Measurements from ENCODE around the gene MAMSTR. TPM values are rescaled to one million over a fixed set of nuclear protein-coding genes. Genes with fewer than 3 reads are reported as not detected.
"Not testable (repeated sequence)": the region's sequence is repeated elsewhere in the genome, so short reads cannot be mapped to it uniquely, and the experiment has no call there.

MAMSTR gene
- total RNA-seq, 3 donors from 2014 or later, result 0.33 to 0.69 (median 0.51) TPM

GRCh38 chr19:48718106-48718505 is 1.4 kb downstream of the MAMSTR start:
- ATAC-seq; H3K27me3 Mint-ChIP-seq (ENCODE audit: low read depth); H3K36me3 Mint-ChIP-seq (ENCODE audit: insufficient read depth); H3K4me3 Mint-ChIP-seq; DNase-seq; H3K9me3 Mint-ChIP-seq: not testable (repeated sequence)
- peaks cover 19% of the 10 kb centered on the region for H3K4me1 Mint-ChIP-seq (ENCODE audit: low read depth)

GRCh38 chr19:48716562-48717291 is 2.8 kb downstream of the MAMSTR start:
- no peak overlapping the region for H3K4me3 Mint-ChIP-seq
- no peaks in the 10 kb centered on the region for H3K36me3 Mint-ChIP-seq (ENCODE audit: insufficient read depth)
- ATAC-seq (no peak), DNase-seq (no peak)
- no peaks in the 10 kb centered on the region for H3K27me3 Mint-ChIP-seq (ENCODE audit: low read depth)
- H3K9me3 Mint-ChIP-seq, result no peaks in the 10 kb centered on the region
- H3K4me1 Mint-ChIP-seq (ENCODE audit: low read depth), result peaks cover 19% of the 10 kb centered on the region

GRCh38 chr19:48715681-48716171 is 3.8 kb downstream of the MAMSTR start:
- Mint-ChIP-seq H3K36me3 (ENCODE audit: insufficient read depth) (peaks cover 2% of the 10 kb centered on the region), H3K4me3 (peak overlapping the region; percentile 31), H3K27me3 (ENCODE audit: low read depth) (no peaks in the 10 kb centered on the region), H3K9me3 (no peaks in the 10 kb centered on the region), H3K4me1 (ENCODE audit: low read depth) (peaks cover 13% of the 10 kb centered on the region)
- ATAC-seq (no peak), DNase-seq (no peak)

GRCh38 chr19:48714759-48715675 is 4.5 kb downstream of the MAMSTR start:
- Mint-ChIP-seq H3K4me3 (peak overlapping the region; percentile 85), H3K9me3 (no peaks in the 10 kb centered on the region), H3K36me3 (ENCODE audit: insufficient read depth) (peaks cover 2% of the 10 kb centered on the region), H3K27me3 (ENCODE audit: low read depth) (no peaks in the 10 kb centered on the region), H3K4me1 (ENCODE audit: low read depth) (peaks cover 12% of the 10 kb centered on the region)
- DNase-seq, result no peak
- ATAC-seq, result no peak

GRCh38 chr19:48713864-48714755 is 5.4 kb downstream of the MAMSTR start:
- ATAC-seq, result peak; percentile 94
- peak; percentile 93 for DNase-seq
- Mint-ChIP-seq H3K9me3 (no peaks in the 10 kb centered on the region), H3K4me1 (ENCODE audit: low read depth) (peaks cover 12% of the 10 kb centered on the region), H3K4me3 (peak overlapping the region; percentile 85), H3K36me3 (ENCODE audit: insufficient read depth) (peaks cover 2% of the 10 kb centered on the region), H3K27me3 (ENCODE audit: low read depth) (no peaks in the 10 kb centered on the region)

GRCh38 chr19:48713041-48713863 is 6.3 kb downstream of the MAMSTR start:
- Mint-ChIP-seq H3K9me3 (no peaks in the 10 kb centered on the region), H3K27me3 (ENCODE audit: low read depth) (no peaks in the 10 kb centered on the region), H3K36me3 (ENCODE audit: insufficient read depth) (peaks cover 2% of the 10 kb centered on the region), H3K4me1 (ENCODE audit: low read depth) (peaks cover 12% of the 10 kb centered on the region), H3K4me3 (peak overlapping the region; percentile 85)
- ATAC-seq (no peak), DNase-seq (no peak)

GRCh38 chr19:48711106-48711662 is 8.3 kb downstream of the MAMSTR start:
- peaks cover 5% of the 10 kb centered on the region for H3K36me3 Mint-ChIP-seq (ENCODE audit: insufficient read depth)
- no peak overlapping the region for H3K4me3 Mint-ChIP-seq
- no peak for DNase-seq
- ATAC-seq, result no peak
- no peaks in the 10 kb centered on the region for H3K27me3 Mint-ChIP-seq (ENCODE audit: low read depth)
- peaks cover 12% of the 10 kb centered on the region for H3K4me1 Mint-ChIP-seq (ENCODE audit: low read depth)
- no peaks in the 10 kb centered on the region for H3K9me3 Mint-ChIP-seq

- no peaks in the 10 kb centered on the region for H3K27me3 Mint-ChIP-seq (ENCODE audit: low read depth)
- no peak for ATAC-seq
Measured at GRCh38 chr19:48708471-48708870, 11.1 kb downstream of the MAMSTR start.

GRCh38 chr19:48705431-48705830 is 14.1 kb downstream of the MAMSTR start:
- ATAC-seq, result no peak
- no peak for DNase-seq
- H3K4me1 Mint-ChIP-seq (ENCODE audit: low read depth), result no peaks in the 10 kb centered on the region
- H3K4me3 Mint-ChIP-seq, result no peak overlapping the region
- peaks cover 21% of the 10 kb centered on the region for H3K36me3 Mint-ChIP-seq (ENCODE audit: insufficient read depth)
- H3K9me3 Mint-ChIP-seq, result no peaks in the 10 kb centered on the region
- H3K27me3 Mint-ChIP-seq (ENCODE audit: low read depth), result no peaks in the 10 kb centered on the region

More at GRCh38 chr19:48708471-48708870, 11.1 kb downstream of the MAMSTR start:
- no peaks in the 10 kb centered on the region for H3K9me3 Mint-ChIP-seq
- no peak for DNase-seq
- H3K4me3 Mint-ChIP-seq, result no peak overlapping the region
- H3K4me1 Mint-ChIP-seq (ENCODE audit: low read depth), result peaks cover under 1% of the 10 kb centered on the region
- H3K36me3 Mint-ChIP-seq (ENCODE audit: insufficient read depth), result peaks cover 12% of the 10 kb centered on the region

- Mint-ChIP-seq H3K36me3 (ENCODE audit: insufficient read depth) (peaks cover 21% of the 10 kb centered on the region), H3K4me1 (ENCODE audit: low read depth) (no peaks in the 10 kb centered on the region), H3K9me3 (no peaks in the 10 kb centered on the region), H3K27me3 (ENCODE audit: low read depth) (peaks cover 2% of the 10 kb centered on the region), H3K4me3 (no peak overlapping the region)
- DNase-seq (no peak), ATAC-seq (no peak)
Measured at GRCh38 chr19:48703316-48703715, 16.2 kb downstream of the MAMSTR start.

- Mint-ChIP-seq H3K4me1 (ENCODE audit: low read depth) (no peaks in the 10 kb centered on the region), H3K36me3 (ENCODE audit: insufficient read depth) (peaks cover 21% of the 10 kb centered on the region), H3K4me3 (no peak overlapping the region), H3K9me3 (no peaks in the 10 kb centered on the region), H3K27me3 (ENCODE audit: low read depth) (peaks cover 5% of the 10 kb centered on the region)
- DNase-seq (no peak), ATAC-seq (no peak)
Measured at GRCh38 chr19:48702701-48703100, 16.8 kb downstream of the MAMSTR start.

- Mint-ChIP-seq H3K4me3 (no peak overlapping the region), H3K9me3 (no peaks in the 10 kb centered on the region), H3K36me3 (ENCODE audit: insufficient read depth) (peaks cover 10% of the 10 kb centered on the region), H3K27me3 (ENCODE audit: low read depth) (peaks cover 17% of the 10 kb centered on the region), H3K4me1 (ENCODE audit: low read depth) (peaks cover 8% of the 10 kb centered on the region)
- ATAC-seq, result no peak
- no peak for DNase-seq
Measured at GRCh38 chr19:48698046-48698445, 21.5 kb downstream of the MAMSTR start.
